ENCODE data around the gene LSM6. TPM values are rescaled to one million over a fixed set of nuclear protein-coding genes. Genes with fewer than 3 reads are reported as not detected.

LSM6 gene
- total and polyA plus RNA-seq, 4 donors = 28.8 to 66.8 (median 43.8) TPM

- no peak overlapping the region for H3K4me3 ChIP-seq
- no peaks in the 10 kb centered on the region for H3K4me1 ChIP-seq (ENCODE audit: control insufficient read depth in 5 of 5, insufficient read depth in 5 of 5, low read length in 5 of 5)
- no peaks in the 10 kb centered on the region for H3K27me3 ChIP-seq (ENCODE audit: control insufficient read depth in 3 of 3, insufficient read depth in 3 of 3, low read length in 2 of 3)
- H3K36me3 ChIP-seq (ENCODE audit: control insufficient read depth in 4 of 4, insufficient read depth in 4 of 4, low read length in 4 of 4) = no peaks in the 10 kb centered on the region
- ATAC-seq (ENCODE audit: insufficient read depth, low FRiP score) = no peak
- WGBS, 2 donors = 62 to 64% methylated on average over 3 of the region's 3 CpGs
- no peak for DNase-seq
- H3K9ac ChIP-seq (ENCODE audit: insufficient read depth in 1 of 2, low read length in 2 of 2) = no peak overlapping the region
- H3K9me3 ChIP-seq (ENCODE audit: control insufficient read depth in 4 of 4, insufficient read depth in 3 of 4, low read length in 3 of 4) = peaks cover 0 to 2% (median 0%) of the 10 kb centered on the region in 4 donors
- no peak overlapping the region for H3K27ac ChIP-seq (ENCODE audit: low read depth in 1 of 2, low read length in 1 of 2)
- no peak for TF ChIP-seq CTCF (IDR thresholded peaks at IDR 0.05; ENCODE audit: control extremely low read depth, extremely low read depth)
These were observed 20.3 kb upstream of the LSM6 start for GRCh38 chr4:146155152-146155724.

GRCh38 chr4:146158036-146158745, 17.3 kb upstream of the LSM6 start:
- no peak for DNase-seq
- no peak for TF ChIP-seq CTCF (IDR thresholded peaks at IDR 0.05; ENCODE audit: control extremely low read depth, extremely low read depth)
- no peak overlapping the region for H3K9ac ChIP-seq (ENCODE audit: insufficient read depth in 1 of 2, low read length in 2 of 2)
- no peak overlapping the region for H3K27ac ChIP-seq (ENCODE audit: low read depth in 1 of 2, low read length in 1 of 2)
- H3K4me3 ChIP-seq = no peak overlapping the region
- H3K4me1 ChIP-seq (ENCODE audit: control insufficient read depth in 5 of 5, insufficient read depth in 5 of 5, low read length in 5 of 5) = no peaks in the 10 kb centered on the region
- H3K27me3 ChIP-seq (ENCODE audit: control insufficient read depth in 3 of 3, insufficient read depth in 3 of 3, low read length in 2 of 3) = no peaks in the 10 kb centered on the region
- 86 to 87% methylated on average over 5 of the region's 5 CpGs for WGBS, 2 donors
- ATAC-seq (ENCODE audit: insufficient read depth, low FRiP score) = no peak
- H3K36me3 ChIP-seq (ENCODE audit: control insufficient read depth in 4 of 4, insufficient read depth in 4 of 4, low read length in 4 of 4) = no peaks in the 10 kb centered on the region
- H3K9me3 ChIP-seq (ENCODE audit: control insufficient read depth in 4 of 4, insufficient read depth in 3 of 4, low read length in 3 of 4) = peaks cover 0 to 12% (median 4%) of the 10 kb centered on the region in 4 donors

DNA sequence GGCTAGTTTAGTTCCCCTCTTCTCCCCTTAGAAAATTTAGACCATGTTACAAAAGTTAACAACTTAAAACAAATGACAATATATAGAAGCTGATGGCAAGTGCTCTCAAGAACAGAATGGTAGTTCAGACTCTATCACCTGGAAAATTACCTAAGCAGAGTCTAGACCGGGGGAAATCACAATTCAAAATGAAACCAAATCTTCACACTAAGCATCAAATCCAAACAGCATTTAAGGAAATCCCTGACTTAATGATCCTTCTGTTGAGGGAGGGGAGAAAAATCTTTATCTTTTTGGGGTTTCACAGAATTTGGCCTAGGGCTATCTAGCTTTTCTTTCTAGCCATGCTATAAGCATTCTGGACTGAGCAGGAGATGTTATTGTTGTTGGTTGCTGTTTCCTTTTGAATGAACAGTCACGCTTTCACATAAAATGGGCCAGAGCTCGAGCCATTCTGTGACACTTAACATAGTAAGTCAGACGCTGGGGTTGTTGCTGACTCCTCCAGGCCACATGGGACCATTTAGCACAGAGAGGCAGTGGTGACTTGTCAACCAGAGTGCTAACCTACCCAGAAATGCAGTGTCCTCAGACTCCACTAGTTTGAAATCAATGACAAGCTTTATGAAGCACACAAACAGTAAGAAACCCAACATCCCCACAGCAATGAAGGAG, 16.0 kb upstream of the LSM6 start:
- no peaks in the 10 kb centered on the region for H3K27me3 ChIP-seq (ENCODE audit: control insufficient read depth in 3 of 3, insufficient read depth in 3 of 3, low read length in 2 of 3)
- H3K36me3 ChIP-seq (ENCODE audit: control insufficient read depth in 4 of 4, insufficient read depth in 4 of 4, low read length in 4 of 4) = no peaks in the 10 kb centered on the region
- H3K9me3 ChIP-seq (ENCODE audit: control insufficient read depth in 4 of 4, insufficient read depth in 3 of 4, low read length in 3 of 4) = peaks cover 0 to 12% (median 4%) of the 10 kb centered on the region in 4 donors
- ATAC-seq (ENCODE audit: insufficient read depth, low FRiP score) (no peak), DNase-seq (no peak)
- WGBS, 2 donors = 77 to 92% methylated on average over 4 of the region's 4 CpGs
- no peak overlapping the region for H3K9ac ChIP-seq (ENCODE audit: insufficient read depth in 1 of 2, low read length in 2 of 2)
- TF ChIP-seq CTCF (IDR thresholded peaks at IDR 0.05; ENCODE audit: control extremely low read depth, extremely low read depth) = no peak
- no peak overlapping the region for H3K4me3 ChIP-seq
- no peak overlapping the region for H3K27ac ChIP-seq (ENCODE audit: low read depth in 1 of 2, low read length in 1 of 2)
- H3K4me1 ChIP-seq (ENCODE audit: control insufficient read depth in 5 of 5, insufficient read depth in 5 of 5, low read length in 5 of 5) = no peaks in the 10 kb centered on the region

Data from lung (tissue), 12 donors.